HFF-Myc (cell line): ENCODE data around the gene UBA1.

Experiments used
- DNase-seq: peaks from one replicate; pipeline ENCODE4 v3.0.0-alpha.2; 2011; ENCODE audit warnings: low read depth; ENCODE audit errors: extremely low read depth
- H3K4me3 ChIP-seq: replicated peaks from 2 replicates; pipeline ENCODE4 v1.5.1; 2011; ENCODE audit warnings: low read depth, mild to moderate bottlenecking, control low read depth, low read length
- CTCF ChIP-seq: IDR thresholded peaks from 2 replicates; pipeline ENCODE4 v1.5.1; 2012; ENCODE audit warnings: mild to moderate bottlenecking, low read depth, low read length, control low read depth; ENCODE audit errors: missing control alignments

Gene UBA1

GRCh38 chrX:47240619-47241018 is 47.0 kb downstream of the UBA1 start:
- no peak overlapping the region for H3K4me3 ChIP-seq
- no peak for DNase-seq
- no peak for TF ChIP-seq CTCF

GRCh38 chrX:47241201-47242011 is 47.8 kb downstream of the UBA1 start:
- TF ChIP-seq CTCF: no peak
- DNase-seq: no peak
- H3K4me3 ChIP-seq: no peak overlapping the region

- no peak for TF ChIP-seq CTCF
- H3K4me3 ChIP-seq: no peak overlapping the region
- no peak for DNase-seq
These were observed 48.7 kb downstream of the UBA1 start for GRCh38 chrX:47242321-47242720.

GRCh38 chrX:47243351-47243750 is 49.7 kb downstream of the UBA1 start:
- no peak for DNase-seq
- no peak overlapping the region for H3K4me3 ChIP-seq
- TF ChIP-seq CTCF: no peak

GRCh38 chrX:47244676-47245075 is 51.0 kb downstream of the UBA1 start:
- TF ChIP-seq CTCF: no peak
- no peak overlapping the region for H3K4me3 ChIP-seq
- DNase-seq: no peak

- TF ChIP-seq CTCF: no peak
- DNase-seq: no peak
- no peak overlapping the region for H3K4me3 ChIP-seq
These were observed 51.5 kb downstream of the UBA1 start for GRCh38 chrX:47245156-47245555.
